Neural cell (in vitro differentiated cells): ENCODE results near the gene CENPT.

Source experiments
- EP300 ChIP-seq: fragments of 450-650 bp; conservative IDR thresholded peaks from 2 replicates; pipeline ENCODE4 v1.6.1; 2014; ENCODE audit warnings: antibody characterized with exemption, mild to moderate bottlenecking, moderate library complexity; ENCODE audit not compliant: poor library complexity, severe bottlenecking
- RAD21 ChIP-seq: fragments of 450-650 bp; conservative IDR thresholded peaks from 2 replicates; pipeline ENCODE4 v1.6.1; 2014; ENCODE audit warnings: antibody characterized with exemption, mild to moderate bottlenecking, moderate library complexity

DNA sequence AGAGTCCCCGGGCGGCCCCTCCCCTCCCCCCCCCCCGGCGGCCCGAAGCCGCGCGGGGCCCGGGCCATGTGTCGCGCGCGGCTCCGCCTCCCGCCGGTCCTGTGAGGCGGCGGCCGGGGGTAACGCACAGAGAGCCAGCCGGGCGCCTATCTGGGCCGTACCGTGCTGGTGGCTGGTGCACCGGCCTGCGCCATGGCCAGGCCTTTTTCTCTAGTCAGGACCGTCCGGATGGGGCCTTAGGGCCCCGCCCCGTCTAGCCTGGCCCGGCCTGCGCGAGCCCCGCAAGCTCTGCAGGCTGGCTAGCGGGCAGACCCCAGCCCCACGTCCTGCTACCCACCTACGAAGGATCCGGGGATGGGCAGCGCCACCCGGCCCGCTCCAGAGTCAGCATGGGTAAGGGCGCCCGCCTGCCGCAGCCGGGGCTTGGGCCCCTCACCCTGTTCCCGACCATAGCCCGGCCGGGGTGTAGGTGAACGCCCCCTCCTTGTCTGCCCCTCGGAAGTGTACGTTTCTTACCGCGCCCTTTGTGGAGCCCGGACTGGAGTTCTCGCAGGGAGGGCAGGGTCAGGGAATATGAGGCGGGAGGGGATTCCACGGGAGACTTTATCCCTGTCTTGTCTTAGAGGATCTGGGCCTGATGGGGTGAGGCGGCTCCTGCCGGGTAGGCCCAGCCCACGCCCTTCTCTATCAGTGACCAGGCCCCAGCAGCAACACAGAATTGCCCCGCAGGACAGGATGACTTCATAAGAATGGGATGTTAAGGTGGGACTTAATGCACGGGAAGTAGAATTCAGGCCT, at the start of gene CENPT:
- TF ChIP-seq EP300, result no peak
- no peak for TF ChIP-seq RAD21
